HFF-Myc (cell line): ENCODE results near the gene APOH.

ENCODE experiments used
- DNase-seq: peaks from one replicate; pipeline ENCODE4 v3.0.0-alpha.2; 2011; ENCODE audit warnings: low read depth; ENCODE audit errors: extremely low read depth
- H3K4me3 ChIP-seq: replicated peaks from 2 replicates; pipeline ENCODE4 v1.5.1; 2011; ENCODE audit warnings: low read depth, mild to moderate bottlenecking, control low read depth, low read length
- CTCF ChIP-seq: IDR thresholded peaks from 2 replicates; pipeline ENCODE4 v1.5.1; 2012; ENCODE audit warnings: mild to moderate bottlenecking, low read depth, low read length, control low read depth; ENCODE audit errors: missing control alignments

Gene APOH

DNA sequence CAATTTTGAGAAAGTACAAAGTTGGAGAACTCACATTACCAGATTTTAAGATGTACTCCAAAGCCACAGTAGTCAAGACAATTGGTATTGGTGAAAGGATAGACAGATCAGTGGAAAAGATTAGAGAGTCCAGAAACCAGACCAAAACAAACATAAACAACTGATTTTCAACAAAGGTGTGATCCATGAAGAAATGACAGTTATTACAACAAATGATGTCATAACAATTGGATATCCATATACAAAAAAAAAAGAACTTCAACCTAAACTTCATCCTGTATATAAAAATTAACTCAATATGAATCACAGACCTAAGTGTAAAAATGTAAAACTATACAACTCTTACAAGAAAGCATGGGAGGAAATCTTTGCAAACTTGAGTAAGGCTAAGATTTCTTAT lies 45.7 kb downstream of the APOH start:
- no peak for TF ChIP-seq CTCF
- no peak for DNase-seq

GRCh38 chr17:66178642-66179041 lies 50.6 kb downstream of the APOH start:
- H3K4me3 ChIP-seq: no peak overlapping the region
- TF ChIP-seq CTCF: no peak
- DNase-seq: no peak

More for the DNA sequence above, 45.7 kb downstream of the APOH start:
- H3K4me3 ChIP-seq: no peak overlapping the region

GRCh38 chr17:66177048-66177447 lies 52.2 kb downstream of the APOH start:
- H3K4me3 ChIP-seq: no peak overlapping the region
- TF ChIP-seq CTCF: no peak
- DNase-seq: no peak

GRCh38 chr17:66175892-66176291 lies 53.3 kb downstream of the APOH start:
- H3K4me3 ChIP-seq: no peak overlapping the region
- TF ChIP-seq CTCF: no peak
- DNase-seq: no peak

DNA sequence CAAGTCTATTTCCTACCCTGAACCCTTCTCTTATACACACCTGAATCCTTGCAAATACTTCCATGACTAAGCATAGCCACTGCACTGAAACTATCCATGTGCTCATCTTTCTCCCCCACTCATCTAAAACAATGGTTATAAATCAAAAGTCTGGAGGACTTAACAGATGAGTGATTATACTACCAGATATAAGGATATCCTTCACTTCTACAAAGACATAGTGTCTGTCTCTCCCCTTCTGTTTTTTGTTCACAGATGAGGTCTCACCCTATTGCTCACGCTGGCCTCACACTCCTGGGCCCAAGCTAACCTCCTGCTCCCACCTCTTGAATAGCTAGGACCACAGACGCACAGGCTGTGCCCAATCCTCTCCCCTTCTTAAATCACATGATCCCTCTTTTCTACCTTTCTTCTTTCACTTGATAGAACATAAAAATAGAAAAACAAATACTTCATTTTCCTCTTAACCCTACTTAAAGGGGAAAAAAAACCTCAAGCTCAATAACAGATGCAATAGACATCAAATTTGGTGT lies 56.5 kb downstream of the APOH start:
- no peak overlapping the region for H3K4me3 ChIP-seq
- DNase-seq: no peak
- TF ChIP-seq CTCF: no peak

- no peak overlapping the region for H3K4me3 ChIP-seq
- TF ChIP-seq CTCF: no peak
- DNase-seq: no peak
These were observed 57.1 kb downstream of the APOH start for GRCh38 chr17:66172144-66172543.

DNA sequence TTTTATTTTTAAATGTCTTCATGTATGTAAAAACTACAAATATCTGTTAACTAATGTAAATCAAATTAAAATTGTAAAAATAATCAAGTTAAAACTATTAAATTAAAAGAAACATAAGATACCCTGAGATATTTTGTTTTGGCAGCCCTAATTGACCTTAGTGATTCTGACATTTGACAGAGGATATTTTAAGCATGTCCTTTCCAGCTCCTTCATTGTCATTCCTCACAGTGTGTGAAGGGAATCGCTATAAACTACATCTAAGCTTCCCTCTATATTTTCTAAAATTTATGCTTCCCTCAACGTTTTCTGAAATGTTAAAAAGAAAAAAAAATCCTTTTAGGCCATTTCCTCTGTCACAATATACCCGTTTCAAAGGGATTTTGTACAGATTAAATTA lies 57.5 kb downstream of the APOH start:
- no peak overlapping the region for H3K4me3 ChIP-seq
- DNase-seq: no peak
- TF ChIP-seq CTCF: no peak
